K562 (cell line): ENCODE results near the gene TCEANC2. TPM values are rescaled to one million over a fixed set of nuclear protein-coding genes. Genes with fewer than 3 reads are reported as not detected.

Experiments used
- CREB3 ChIP-seq: fragments of 450-650 bp; conservative IDR thresholded peaks from 2 replicates; pipeline ENCODE4 v1.6.1; 2016; ENCODE audit warnings: missing genetic modification characterization, low read depth, mild to moderate bottlenecking, missing compliant biosample characterization, moderate library complexity
- CSDE1 ChIP-seq, 2 experiments: fragments of 450-650 bp; IDR thresholded peaks; 2 replicates each; pipeline ENCODE4 v1.6.1; 2016; ENCODE audit warnings: mild to moderate bottlenecking in 1 of 2
- HCFC1 ChIP-seq: IDR thresholded peaks from 2 replicates; pipeline ENCODE4 v1.6.1; 2012; ENCODE audit warnings: low read depth, low read length, improper control_type of control experiment
- IFI16 ChIP-seq: fragments of 250-450 bp; sonication (Bioruptor Pico); IDR thresholded peaks from 2 replicates; pipeline ENCODE4 v2.1.2; 2022; ENCODE audit warnings: mild to moderate bottlenecking, inconsistent platforms
- LARP7 ChIP-seq: fragments of 450-650 bp; IDR thresholded peaks from 2 replicates; pipeline ENCODE4 v1.6.1; 2016
- MLX ChIP-seq, 2 experiments: fragments of 450-650 bp in 1 of 2; sonication (generic) in 1 of 2; formaldehyde crosslinking; conservative IDR thresholded peaks; 2 replicates each; pipeline versions ENCODE4 v1.4.0 to v1.8.1; 2020 to 2022; ENCODE audit warnings: mild to moderate bottlenecking in 1 of 2, missing genetic modification reagents in 1 of 2
- NCOA6 ChIP-seq: fragments of 450-650 bp; IDR thresholded peaks from 2 replicates; pipeline ENCODE4 v1.6.1; 2017; ENCODE audit warnings: mild to moderate bottlenecking
- NFE2L1 ChIP-seq: fragments of 450-650 bp; IDR thresholded peaks from 2 replicates; pipeline ENCODE4 v1.6.1; 2016; ENCODE audit warnings: missing genetic modification characterization, low read depth, mild to moderate bottlenecking, missing compliant biosample characterization, moderate library complexity, borderline replicate concordance
- NR2C1 ChIP-seq, 2 experiments: fragments of 450-650 bp; IDR thresholded peaks; 2 replicates each; pipeline ENCODE4 v1.6.1; 2017; ENCODE audit warnings: mild to moderate bottlenecking in 2 of 2, antibody characterized with exemption in 1 of 2, inconsistent platforms in 1 of 2, missing compliant biosample characterization in 1 of 2, missing genetic modification characterization in 1 of 2
- SMARCA4 ChIP-seq: fragments of 450-650 bp; IDR thresholded peaks from 2 replicates; pipeline ENCODE4 v1.6.1; 2016
- ZNF175 ChIP-seq: fragments of 200-800 bp; sonication (Bioruptor generic); IDR thresholded peaks from 2 replicates; pipeline ENCODE4 v1.6.1; 2016; ENCODE audit warnings: low read depth, mild to moderate bottlenecking, missing genetic modification characterization, missing compliant biosample characterization
- ZNF311 ChIP-seq: fragments of 250-450 bp; sonication (Bioruptor Pico); IDR thresholded peaks from 2 replicates; pipeline ENCODE4 v1.4.0; 2020; ENCODE audit warnings: mild to moderate bottlenecking, moderate library complexity
- ZNF551 ChIP-seq: fragments of 250-450 bp; sonication (Bioruptor Pico); IDR thresholded peaks from 2 replicates; pipeline ENCODE4 v1.5.0; 2021; ENCODE audit warnings: mild to moderate bottlenecking, moderate library complexity
- polyA plus RNA-seq, 8 experiments: library from polyadenylated mRNA; depleted of rRNA in 4 of 8; stranded (reverse) in 5 of 8; unstranded in 3 of 8; fragments of >200 nt; fragmentation: Nextera tagmentation in 2 of 8; fragmentation: Illumina TruSeq in 1 of 8; extraction: Ambion mirVana in 2 of 8; extraction: Trizol in 1 of 8; gene quantifications; 2 replicates each; pipeline versions ENCODE4 v1.2.1 to v1.2.3, GENCODE V29; 2011 to 2014; ENCODE audit warnings: inconsistent platforms in 1 of 8, missing spikeins in 1 of 8
- total RNA-seq, 7 experiments: library from RNA; depleted of rRNA in 6 of 7; stranded (reverse); fragments of >200 nt in 6 of 7; fragmentation: Illumina TruSeq in 2 of 7; extraction: Trizol in 2 of 7; gene quantifications; 2 replicates each; pipeline versions ENCODE4 v1.2.1 to v1.2.3, GENCODE V29; 2011 to 2021; ENCODE audit warnings: low replicate concordance in 1 of 7
- TF ChIP-seq, protein P1 (sequence below), 2 experiments: fragments of 450-650 bp in 1 of 2; sonication (generic) in 1 of 2; formaldehyde crosslinking in 1 of 2; IDR thresholded peaks; 2 replicates each; pipeline versions ENCODE4 v1.7.1 to v1.9.0; 2016 to 2022; ENCODE audit warnings: inconsistent platforms in 1 of 2, mild to moderate bottlenecking in 1 of 2, missing genetic modification reagents in 1 of 2

Gene TCEANC2
- total and polyA plus RNA-seq, 9 of the 15 experiments (the other 6 are each of a cell fraction or from before 2014, with no cell fraction given), result 3.3 to 10.2 (median 7.0) TPM

DNA sequence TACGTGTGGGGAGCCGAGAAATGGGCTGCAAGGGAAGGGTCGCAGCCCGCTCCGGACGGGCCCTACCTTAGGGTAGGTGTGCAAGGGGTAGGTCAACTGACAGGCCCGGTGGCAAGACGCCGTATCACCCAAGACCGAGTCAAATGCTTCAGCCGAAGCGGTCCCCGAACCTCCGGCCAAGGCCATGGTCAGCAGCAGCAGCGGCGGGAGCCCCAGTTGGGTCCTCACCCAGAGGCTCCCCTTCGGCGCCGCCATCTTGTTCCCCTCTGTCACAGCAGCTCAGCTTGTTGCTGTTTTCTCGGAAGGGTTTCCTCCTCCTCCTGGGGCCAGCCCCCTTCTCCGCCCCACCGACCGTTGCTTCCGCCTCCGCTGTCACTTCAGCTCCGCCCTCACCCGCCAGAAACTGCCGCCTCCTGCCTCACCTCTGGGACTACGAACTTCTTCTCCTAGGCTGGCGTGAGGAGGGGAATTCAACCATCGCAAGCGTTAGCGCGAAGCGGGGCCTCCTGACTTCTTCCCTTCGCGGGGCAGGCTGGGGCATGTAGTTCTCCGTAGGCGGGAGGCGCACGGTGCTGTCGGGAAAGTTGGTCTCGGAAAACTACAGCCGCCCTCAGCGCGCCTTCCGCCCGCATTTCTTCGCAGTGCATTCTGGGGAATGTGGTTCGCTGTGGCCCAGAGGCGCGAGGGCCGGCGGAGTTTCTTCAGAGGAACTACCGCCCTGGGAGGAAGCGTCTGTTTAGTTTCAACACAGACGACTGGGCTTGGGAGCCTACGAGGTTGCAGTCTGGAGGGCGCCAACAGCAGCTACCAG, at the start of gene TCEANC2, which contains the start of gene TMEM59 (continued):
- TF ChIP-seq MLX (CRISPR knock-in tag; conservative IDR thresholded peaks at IDR 0.05) (no peak), HCFC1 (peak; percentile 100), CSDE1 (IDR thresholded peaks at IDR 0.05) (no peak), ZNF551 (no peak), NR2C1 (IDR thresholded peaks at IDR 0.05) (peak; percentile 83), NR2C1 (tag; IDR thresholded peaks at IDR 0.05) (peak; percentile 93), CREB3 (tag) (0 out of 2 replicates have a peak, but pooled peaks have one; percentile 30), SMARCA4 (no peak), LARP7 (no peak), NCOA6 (no peak), ZNF175 (CRISPR knock-in tag) (peak; percentile 52; the same call in 1 of the 2 replicates), IFI16 (CRISPR knock-in tag) (no peak), NFE2L1 (tag) (no peak), ZNF311 (CRISPR knock-in tag) (no peak)
- TF ChIP-seq, protein P1, sequence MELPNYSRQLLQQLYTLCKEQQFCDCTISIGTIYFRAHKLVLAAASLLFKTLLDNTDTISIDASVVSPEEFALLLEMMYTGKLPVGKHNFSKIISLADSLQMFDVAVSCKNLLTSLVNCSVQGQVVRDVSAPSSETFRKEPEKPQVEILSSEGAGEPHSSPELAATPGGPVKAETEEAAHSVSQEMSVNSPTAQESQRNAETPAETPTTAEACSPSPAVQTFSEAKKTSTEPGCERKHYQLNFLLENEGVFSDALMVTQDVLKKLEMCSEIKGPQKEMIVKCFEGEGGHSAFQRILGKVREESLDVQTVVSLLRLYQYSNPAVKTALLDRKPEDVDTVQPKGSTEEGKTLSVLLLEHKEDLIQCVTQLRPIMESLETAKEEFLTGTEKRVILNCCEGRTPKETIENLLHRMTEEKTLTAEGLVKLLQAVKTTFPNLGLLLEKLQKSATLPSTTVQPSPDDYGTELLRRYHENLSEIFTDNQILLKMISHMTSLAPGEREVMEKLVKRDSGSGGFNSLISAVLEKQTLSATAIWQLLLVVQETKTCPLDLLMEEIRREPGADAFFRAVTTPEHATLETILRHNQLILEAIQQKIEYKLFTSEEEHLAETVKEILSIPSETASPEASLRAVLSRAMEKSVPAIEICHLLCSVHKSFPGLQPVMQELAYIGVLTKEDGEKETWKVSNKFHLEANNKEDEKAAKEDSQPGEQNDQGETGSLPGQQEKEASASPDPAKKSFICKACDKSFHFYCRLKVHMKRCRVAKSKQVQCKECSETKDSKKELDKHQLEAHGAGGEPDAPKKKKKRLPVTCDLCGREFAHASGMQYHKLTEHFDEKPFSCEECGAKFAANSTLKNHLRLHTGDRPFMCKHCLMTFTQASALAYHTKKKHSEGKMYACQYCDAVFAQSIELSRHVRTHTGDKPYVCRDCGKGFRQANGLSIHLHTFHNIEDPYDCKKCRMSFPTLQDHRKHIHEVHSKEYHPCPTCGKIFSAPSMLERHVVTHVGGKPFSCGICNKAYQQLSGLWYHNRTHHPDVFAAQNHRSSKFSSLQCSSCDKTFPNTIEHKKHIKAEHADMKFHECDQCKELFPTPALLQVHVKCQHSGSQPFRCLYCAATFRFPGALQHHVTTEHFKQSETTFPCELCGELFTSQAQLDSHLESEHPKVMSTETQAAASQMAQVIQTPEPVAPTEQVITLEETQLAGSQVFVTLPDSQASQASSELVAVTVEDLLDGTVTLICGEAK (IDR thresholded peaks at IDR 0.05), result peak; percentile 98
- TF ChIP-seq, protein P1 (CRISPR knock-in tag; IDR thresholded peaks at IDR 0.05), result no peak
